ENCODE results near the gene LNPEP. TPM values are rescaled to one million over a fixed set of nuclear protein-coding genes. Genes with fewer than 3 reads are reported as not detected.

LNPEP gene
- total RNA-seq, 1 experiment from 2014 or later, result 6.4 TPM

GRCh38 chr5:97085459-97086181, 149.7 kb downstream of the LNPEP start:
- H3K36me3 Mint-ChIP-seq, result peaks cover 21% of the 10 kb centered on the region
- CTCF ChIA-PET, result no interaction called here

More at GRCh38 chr5:97085459-97086181, 149.7 kb downstream of the LNPEP start:
- TF ChIP-seq USF2 (CRISPR knock-in tag; IDR thresholded peaks at IDR 0.05) (no peak), USF1 (CRISPR knock-in tag; IDR thresholded peaks at IDR 0.05) (no peak), NR1H2 (CRISPR knock-in tag; IDR thresholded peaks at IDR 0.05) (no peak), FOXP1 (CRISPR knock-in tag; IDR thresholded peaks at IDR 0.05; ENCODE audit: borderline replicate concordance) (no peak), ATF1 (CRISPR knock-in tag; IDR thresholded peaks at IDR 0.05) (no peak), NFE2L1 (CRISPR knock-in tag; IDR thresholded peaks at IDR 0.05) (no peak), ETV6 (CRISPR knock-in tag; IDR thresholded peaks at IDR 0.05) (no peak), FOXP4 (CRISPR knock-in tag; IDR thresholded peaks at IDR 0.05) (no peak), SMAD3 (CRISPR knock-in tag; IDR thresholded peaks at IDR 0.05; ENCODE audit: borderline replicate concordance) (no peak), AFF4 (CRISPR knock-in tag; IDR thresholded peaks at IDR 0.05; ENCODE audit: borderline replicate concordance) (no peak), PRDM15 (CRISPR knock-in tag; IDR thresholded peaks at IDR 0.05) (no peak), ZSCAN18 (CRISPR knock-in tag; IDR thresholded peaks at IDR 0.05) (no peak), ZBTB21 (CRISPR knock-in tag; IDR thresholded peaks at IDR 0.05; ENCODE audit: borderline replicate concordance) (no peak), ZNF232 (CRISPR knock-in tag; IDR thresholded peaks at IDR 0.05) (no peak), CBFB (CRISPR knock-in tag; IDR thresholded peaks at IDR 0.05; ENCODE audit: low read depth) (no peak), KAT7 (CRISPR knock-in tag; IDR thresholded peaks at IDR 0.05; ENCODE audit: borderline replicate concordance) (no peak)
- H3K27ac Mint-ChIP-seq, result no peak overlapping the region
- no peak overlapping the region for H3K4me3 Mint-ChIP-seq
- H3K4me1 Mint-ChIP-seq, result no peaks in the 10 kb centered on the region
- no peak for DNase-seq (ENCODE audit: low spot score)
- no peak for ATAC-seq
- POLR2A ChIA-PET, result no interaction called here
- H3K9me3 Mint-ChIP-seq, result peaks cover 41% of the 10 kb centered on the region
- no peaks in the 10 kb centered on the region for H3K27me3 Mint-ChIP-seq (ENCODE audit: low read depth)

Other genes with a start within 250 kb of the LNPEP start
- gene ERAP1, start 128.1 kb upstream of the LNPEP start, total RNA-seq (2021), result 10.6 to 13.9 TPM (median 11.7 TPM) in 3 replicates
- gene ERAP2, start 59.6 kb upstream of the LNPEP start, total RNA-seq (2021), result 0.13 to 0.41 TPM (median 0.21 TPM) in 3 replicates
- gene LIX1, start 206.5 kb downstream of the LNPEP start, total RNA-seq (2021), result not detected in 3 replicates
- gene RIOK2, start 247.2 kb downstream of the LNPEP start, total RNA-seq (2021), result 27.8 to 35.2 TPM (median 34.8 TPM) in 3 replicates

Data from WTC11 (cell line).